Pancreas (tissue), 10 donors: Measurements from ENCODE around the gene RAB2B. TPM values are rescaled to one million over a fixed set of nuclear protein-coding genes. Genes with fewer than 3 reads are reported as not detected.

Source experiments
- ATAC-seq, 4 donors: fragments of 200-7000 bp; cut with Tn5 transposase; one replicate each; pipeline versions ENCODE4 v1.8.0 to v1.9.1; 2020; ENCODE audit warnings: mild to moderate bottlenecking in 4 of 4, moderate library complexity in 4 of 4
- DNase-seq, 6 donors: peaks; one replicate each; pipeline ENCODE4 v3.0.0-alpha.2; 2020
- FAIRE-seq: peaks from 2 replicates; lab custom pipeline; 2012; peaks lifted over from hg19 to GRCh38; lab: Jason Lieb, UNC
- H3K27ac ChIP-seq, 4 donors: fragments of 200-600 bp; sonication (generic); 1 replicate in 3 of 4; 2 replicates in 1 of 4; pipeline versions ENCODE4 v1.5.0 to v1.8.0; 2020
- H3K27me3 ChIP-seq, 4 donors: fragments of 200-600 bp; one replicate each; pipeline ENCODE4 v1.8.0; 2021
- H3K36me3 ChIP-seq, 3 donors: fragments of 200-600 bp; sonication (generic) in 1 of 3; one replicate each; pipeline versions ENCODE4 v1.5.0 to v1.8.0; 2020 to 2021
- H3K4me1 ChIP-seq, 3 donors: fragments of 200-600 bp; one replicate each; pipeline ENCODE4 v1.8.0; 2021
- H3K4me3 ChIP-seq, 4 donors: fragments of 200-600 bp; sonication (generic) in 2 of 4; one replicate each; pipeline versions ENCODE4 v1.5.0 to v1.8.0; 2020 to 2021
- H3K9me3 ChIP-seq, 4 donors: fragments of 200-600 bp; one replicate each; pipeline ENCODE4 v1.8.0; 2021
- CTCF ChIP-seq, 4 donors: fragments of 200-600 bp; sonication (generic) in 3 of 4; IDR thresholded peaks; one replicate each; pipeline versions ENCODE4 v1.5.0 to v1.8.0; 2021; ENCODE audit warnings: antibody characterized with exemption in 4 of 4
- WGBS, 2 donors: extraction: QIAGEN DNeasy Blood & Tissue Kit; methylation state at CpG; one replicate each; pipeline ENCODE4 v1.1.7; 2013; 5-methylcytosine and 5-hydroxymethylcytosine counted together
- intact Hi-C, 3 donors: fragments of 100-400 bp; cut with DNase I; formaldehyde crosslinking; loops; one replicate each; pipeline versions ENCODE4 v1.11.1 to v1.14.2; 2022
- polyA plus RNA-seq, 2 donors: library from polyadenylated mRNA; stranded (reverse); fragments of 200-250 nt; gene quantifications; one replicate each; pipeline ENCODE4 v1.2.3, GENCODE V29; 2013
- total RNA-seq, 6 donors: library from RNA; stranded (reverse); fragmentation: NEBNext Ultra II Directional in 4 of 6; extraction: Animal tissue kit (Norgen Biotek cat#: 25700) in 4 of 6; gene quantifications; one replicate each; pipeline versions ENCODE4 v1.2.1 to v1.2.4, GENCODE V29; 2021 to 2023
- donor health status: healthy with polysubstance abuse.
- donor health status: DM: no; HTN: no; CAD: no; lungs with moderate emphysema.
- donor health status: DM: no; HTN: no; CAD: no.
- donor health status: control.
- donor health status: control.
- donor health status: Bipolar disorder and iron deficiency.
- donor health status: DM: yes; HTN: yes; CAD: no.
- donor health status: DM: no; HTN: no; CAD: no.
- donor health status: DM: no; HTN: no; CAD: no.
- donor health status: DM: yes; HTN: yes; CAD: no.

RAB2B gene
- total and polyA plus RNA-seq, 8 donors = 5.7 to 18.6 (median 10.3) TPM

GRCh38 chr14:21414137-21414631 lies 62.6 kb downstream of the RAB2B start:
- FAIRE-seq (no peak), DNase-seq (no peak), ATAC-seq (no peak)
- intact Hi-C loops = loop anchor here in 1 of 3 donors (10.0 kb wide), 1 partner anchor 49 kb away; no protein-coding TSS in a partner anchor
- no peak overlapping the region for H3K4me3 ChIP-seq
- TF ChIP-seq CTCF (IDR thresholded peaks at IDR 0.05) = no peak
- H3K36me3 ChIP-seq = peaks cover 0 to 69% (median 16%) of the 10 kb centered on the region in 3 donors
- no peaks in the 10 kb centered on the region for H3K9me3 ChIP-seq
- H3K4me1 ChIP-seq = no peaks in the 10 kb centered on the region
- no peaks in the 10 kb centered on the region for H3K27me3 ChIP-seq
- H3K27ac ChIP-seq = no peak overlapping the region
- WGBS, 2 donors = 91 to 95% methylated on average over 1 of the region's 1 CpG

Other genes with a start within 250 kb of the RAB2B start
- gene HNRNPC, start 207.5 kb downstream of the RAB2B start, total RNA-seq = 100 to 1,000 TPM; 118 to 257 (median 175) TPM
- gene HNRNPC, start 207.5 kb downstream of the RAB2B start, polyA plus RNA-seq = 100 to 1,000 TPM; 259 to 269 TPM
- gene RPGRIP1, start 196.9 kb downstream of the RAB2B start, total RNA-seq = under 1 TPM in 3 of 6 donors, not detected in 3; 0.16 to 0.23 (median 0.21) TPM
- under 1 TPM; 0.08 to 0.31 TPM for gene RPGRIP1, start 196.9 kb downstream of the RAB2B start, polyA plus RNA-seq
- gene SUPT16H, start 92.9 kb downstream of the RAB2B start, total RNA-seq = 10 to 100 TPM; 14.8 to 29.4 (median 19.9) TPM
- 10 to 100 TPM; 19.5 to 31.6 TPM for gene SUPT16H, start 92.9 kb downstream of the RAB2B start, polyA plus RNA-seq
- gene CHD8, start 20.8 kb downstream of the RAB2B start, total RNA-seq = 10 to 100 TPM; 21.7 to 42.4 (median 25.6) TPM
- gene CHD8, start 20.8 kb downstream of the RAB2B start, polyA plus RNA-seq = 10 to 100 TPM; 20.5 to 32.1 TPM
- 10 to 100 TPM; 33.7 to 39.7 (median 37.6) TPM for gene TOX4, start 236 bp upstream of the RAB2B start, total RNA-seq
- 10 to 100 TPM; 13.2 to 14.7 TPM for gene TOX4, start 236 bp upstream of the RAB2B start, polyA plus RNA-seq
- 10 to 100 TPM; 14.2 to 27.6 (median 18.6) TPM for gene METTL3, start 34.4 kb upstream of the RAB2B start, total RNA-seq
- gene METTL3, start 34.4 kb upstream of the RAB2B start, polyA plus RNA-seq = 10 to 100 TPM; 34.2 to 45.8 TPM
- 1 to 10 TPM; 1.8 to 6.0 (median 3.6) TPM for gene SALL2, start 49.4 kb upstream of the RAB2B start, total RNA-seq
- 10 to 100 TPM in 1 of 2 donors, 1 to 10 TPM in 1; 2.3 to 11.9 TPM for gene SALL2, start 49.4 kb upstream of the RAB2B start, polyA plus RNA-seq
- not detected for gene OR10G3, start 103.1 kb upstream of the RAB2B start, total RNA-seq
- gene OR10G3, start 103.1 kb upstream of the RAB2B start, polyA plus RNA-seq = not detected
- not detected for gene OR10G2, start 158.0 kb upstream of the RAB2B start, total RNA-seq
- not detected for gene OR10G2, start 158.0 kb upstream of the RAB2B start, polyA plus RNA-seq
- gene OR4E2, start 176.9 kb upstream of the RAB2B start, total RNA-seq = not detected
- not detected for gene OR4E2, start 176.9 kb upstream of the RAB2B start, polyA plus RNA-seq
- gene OR4E1, start 196.9 kb upstream of the RAB2B start, total RNA-seq = not detected
- not detected for gene OR4E1, start 196.9 kb upstream of the RAB2B start, polyA plus RNA-seq